ENCODE data around the gene SLC45A2. TPM values are rescaled to one million over a fixed set of nuclear protein-coding genes. Genes with fewer than 3 reads are reported as not detected.

Gene SLC45A2
- total RNA-seq, 1 donor from 2014 or later = 2.4 TPM

- Mint-ChIP-seq H3K9me3 (ENCODE audit: low read depth) (no peaks in the 10 kb centered on the region), H3K27me3 (peaks cover 30% of the 10 kb centered on the region), H3K27ac (no peak overlapping the region), H3K4me1 (ENCODE audit: low read depth) (no peaks in the 10 kb centered on the region), H3K4me3 (ENCODE audit: low read depth) (peak overlapping the region; percentile 74), H3K36me3 (ENCODE audit: insufficient read depth) (no peaks in the 10 kb centered on the region)
- peak; percentile 88 for DNase-seq (ENCODE audit: low spot score, unreplicated experiment)
- TF ChIP-seq CTCF (IDR thresholded peaks at IDR 0.05; ENCODE audit: unreplicated experiment) = peak; percentile 37
Observed at GRCh38 chr5:33936004-33936380, 48.5 kb downstream of the SLC45A2 start.

GRCh38 chr5:33934176-33934575, 50.3 kb downstream of the SLC45A2 start:
- H3K27me3 Mint-ChIP-seq = peaks cover 26% of the 10 kb centered on the region
- peaks cover 2% of the 10 kb centered on the region for H3K4me1 Mint-ChIP-seq (ENCODE audit: low read depth)
- no peaks in the 10 kb centered on the region for H3K9me3 Mint-ChIP-seq (ENCODE audit: low read depth)
- no peak overlapping the region for H3K4me3 Mint-ChIP-seq (ENCODE audit: low read depth)
- TF ChIP-seq CTCF (IDR thresholded peaks at IDR 0.05; ENCODE audit: unreplicated experiment) = no peak
- no peaks in the 10 kb centered on the region for H3K36me3 Mint-ChIP-seq (ENCODE audit: insufficient read depth)
- H3K27ac Mint-ChIP-seq = no peak overlapping the region
- no peak for DNase-seq (ENCODE audit: low spot score, unreplicated experiment)

- no peak for DNase-seq (ENCODE audit: low spot score, unreplicated experiment)
- no peaks in the 10 kb centered on the region for H3K9me3 Mint-ChIP-seq (ENCODE audit: low read depth)
- peaks cover 25% of the 10 kb centered on the region for H3K27me3 Mint-ChIP-seq
- peaks cover 2% of the 10 kb centered on the region for H3K4me1 Mint-ChIP-seq (ENCODE audit: low read depth)
- H3K4me3 Mint-ChIP-seq (ENCODE audit: low read depth) = no peak overlapping the region
- no peak for TF ChIP-seq CTCF (IDR thresholded peaks at IDR 0.05; ENCODE audit: unreplicated experiment)
- H3K27ac Mint-ChIP-seq = no peak overlapping the region
- no peaks in the 10 kb centered on the region for H3K36me3 Mint-ChIP-seq (ENCODE audit: insufficient read depth)
Observed at GRCh38 chr5:33933723-33934169, 50.7 kb downstream of the SLC45A2 start.

GRCh38 chr5:33931136-33931535, 53.4 kb downstream of the SLC45A2 start:
- Mint-ChIP-seq H3K4me1 (ENCODE audit: low read depth) (peaks cover 9% of the 10 kb centered on the region), H3K9me3 (ENCODE audit: low read depth) (no peaks in the 10 kb centered on the region), H3K36me3 (ENCODE audit: insufficient read depth) (no peaks in the 10 kb centered on the region), H3K27me3 (peaks cover 8% of the 10 kb centered on the region), H3K4me3 (ENCODE audit: low read depth) (no peak overlapping the region), H3K27ac (no peak overlapping the region)
- TF ChIP-seq CTCF (IDR thresholded peaks at IDR 0.05; ENCODE audit: unreplicated experiment) = no peak
- DNase-seq (ENCODE audit: low spot score, unreplicated experiment) = no peak

- Mint-ChIP-seq H3K4me1 (ENCODE audit: low read depth) (peaks cover 9% of the 10 kb centered on the region), H3K27ac (no peak overlapping the region), H3K4me3 (ENCODE audit: low read depth) (no peak overlapping the region), H3K36me3 (ENCODE audit: insufficient read depth) (no peaks in the 10 kb centered on the region), H3K9me3 (ENCODE audit: low read depth) (no peaks in the 10 kb centered on the region), H3K27me3 (no peaks in the 10 kb centered on the region)
- DNase-seq (ENCODE audit: low spot score, unreplicated experiment) = no peak
- no peak for TF ChIP-seq CTCF (IDR thresholded peaks at IDR 0.05; ENCODE audit: unreplicated experiment)
Observed at GRCh38 chr5:33929925-33930690, 54.4 kb downstream of the SLC45A2 start.
